ENCODE results near the gene ALPK1. TPM values are rescaled to one million over a fixed set of nuclear protein-coding genes. Genes with fewer than 3 reads are reported as not detected.
"Not testable (repeated sequence)": the region's sequence is repeated elsewhere in the genome, so short reads cannot be mapped to it uniquely, and the experiment has no call there.

Gene ALPK1
- total RNA-seq, 1 donor from 2014 or later = 26.9 TPM

GRCh38 chr4:112280386-112281056 is 16.6 kb upstream of the ALPK1 start:
- H3K27me3 Mint-ChIP-seq (ENCODE audit: low read depth) = no peaks in the 10 kb centered on the region
- peaks cover 29% of the 10 kb centered on the region for H3K36me3 Mint-ChIP-seq
- peaks cover 47% of the 10 kb centered on the region for H3K4me1 Mint-ChIP-seq
- no peak overlapping the region for H3K27ac Mint-ChIP-seq
- peaks cover 16% of the 10 kb centered on the region for H3K9me3 Mint-ChIP-seq
- TF ChIP-seq CTCF (IDR thresholded peaks at IDR 0.05; ENCODE audit: unreplicated experiment) = no peak
- no peak for DNase-seq (ENCODE audit: low spot score in 2 of 2, unreplicated experiment in 2 of 2)
- H3K4me3 Mint-ChIP-seq = no peak overlapping the region

GRCh38 chr4:112281895-112282398 is 15.2 kb upstream of the ALPK1 start:
- H3K4me1 Mint-ChIP-seq = peaks cover 50% of the 10 kb centered on the region
- DNase-seq (ENCODE audit: low spot score in 2 of 2, unreplicated experiment in 2 of 2); H3K27ac Mint-ChIP-seq; H3K27me3 Mint-ChIP-seq (ENCODE audit: low read depth); H3K4me3 Mint-ChIP-seq: not testable (repeated sequence)
- H3K9me3 Mint-ChIP-seq = peaks cover 11% of the 10 kb centered on the region
- H3K36me3 Mint-ChIP-seq = peaks cover 20% of the 10 kb centered on the region

GRCh38 chr4:112282860-112283667 is 14.1 kb upstream of the ALPK1 start:
- Mint-ChIP-seq H3K4me1 (peaks cover 40% of the 10 kb centered on the region), H3K9me3 (peaks cover 11% of the 10 kb centered on the region), H3K27me3 (ENCODE audit: low read depth) (no peaks in the 10 kb centered on the region), H3K4me3 (no peak overlapping the region), H3K36me3 (peaks cover 14% of the 10 kb centered on the region), H3K27ac (no peak overlapping the region)
- TF ChIP-seq CTCF (IDR thresholded peaks at IDR 0.05; ENCODE audit: unreplicated experiment) = no peak
- no peak for DNase-seq (ENCODE audit: low spot score in 2 of 2, unreplicated experiment in 2 of 2)

- DNase-seq (ENCODE audit: low spot score in 2 of 2, unreplicated experiment in 2 of 2) = no peak
- Mint-ChIP-seq H3K4me1 (peaks cover 31% of the 10 kb centered on the region), H3K36me3 (peaks cover 14% of the 10 kb centered on the region), H3K9me3 (peaks cover 11% of the 10 kb centered on the region), H3K27ac (peak overlapping the region; percentile 47), H3K27me3 (ENCODE audit: low read depth) (no peaks in the 10 kb centered on the region), H3K4me3 (peak overlapping the region; percentile 92)
- TF ChIP-seq CTCF (IDR thresholded peaks at IDR 0.05; ENCODE audit: unreplicated experiment) = no peak
Observed at GRCh38 chr4:112284166-112284565, 13.0 kb upstream of the ALPK1 start.

- Mint-ChIP-seq H3K9me3 (peaks cover 11% of the 10 kb centered on the region), H3K27ac (peak overlapping the region; percentile 97), H3K36me3 (peaks cover 14% of the 10 kb centered on the region), H3K4me3 (peak overlapping the region; percentile 92), H3K4me1 (peaks cover 27% of the 10 kb centered on the region), H3K27me3 (ENCODE audit: low read depth) (no peaks in the 10 kb centered on the region)
- DNase-seq (ENCODE audit: low spot score in 2 of 2, unreplicated experiment in 2 of 2) = no peak
- no peak for TF ChIP-seq CTCF (IDR thresholded peaks at IDR 0.05; ENCODE audit: unreplicated experiment)
Observed at GRCh38 chr4:112284662-112285411, 12.3 kb upstream of the ALPK1 start.
